ENCODE results near the gene PRND. TPM values are rescaled to one million over a fixed set of nuclear protein-coding genes. Genes with fewer than 3 reads are reported as not detected.

Gene PRND
- total and polyA plus RNA-seq, 2 of the 13 experiments (the other 11 are each of a cell fraction or from before 2014, with no cell fraction given), result not detected

DNA sequence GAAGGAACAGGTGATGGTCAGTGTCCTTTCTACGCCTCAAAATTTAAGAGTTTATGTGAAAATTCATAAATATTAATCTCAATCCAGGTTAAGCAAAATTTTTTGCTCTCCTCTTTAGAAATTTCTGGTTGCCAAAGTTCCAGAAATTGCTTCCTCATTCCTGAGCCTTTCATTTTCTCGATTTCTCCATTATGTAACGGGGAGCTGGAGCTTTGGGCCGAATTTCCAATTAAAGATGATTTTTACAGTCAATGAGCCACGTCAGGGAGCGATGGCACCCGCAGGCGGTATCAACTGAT, 35.8 kb upstream of the PRND start (continued):
- TF ChIP-seq, protein P1, sequence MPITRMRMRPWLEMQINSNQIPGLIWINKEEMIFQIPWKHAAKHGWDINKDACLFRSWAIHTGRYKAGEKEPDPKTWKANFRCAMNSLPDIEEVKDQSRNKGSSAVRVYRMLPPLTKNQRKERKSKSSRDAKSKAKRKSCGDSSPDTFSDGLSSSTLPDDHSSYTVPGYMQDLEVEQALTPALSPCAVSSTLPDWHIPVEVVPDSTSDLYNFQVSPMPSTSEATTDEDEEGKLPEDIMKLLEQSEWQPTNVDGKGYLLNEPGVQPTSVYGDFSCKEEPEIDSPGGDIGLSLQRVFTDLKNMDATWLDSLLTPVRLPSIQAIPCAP (CRISPR knock-in tag; IDR thresholded peaks at IDR 0.05; ENCODE audit: low read depth), result no peak
- TF ChIP-seq ZNF737 (CRISPR knock-in tag; IDR thresholded peaks at IDR 0.05; ENCODE audit: borderline replicate concordance), result no peak
- TF ChIP-seq, protein P2, sequence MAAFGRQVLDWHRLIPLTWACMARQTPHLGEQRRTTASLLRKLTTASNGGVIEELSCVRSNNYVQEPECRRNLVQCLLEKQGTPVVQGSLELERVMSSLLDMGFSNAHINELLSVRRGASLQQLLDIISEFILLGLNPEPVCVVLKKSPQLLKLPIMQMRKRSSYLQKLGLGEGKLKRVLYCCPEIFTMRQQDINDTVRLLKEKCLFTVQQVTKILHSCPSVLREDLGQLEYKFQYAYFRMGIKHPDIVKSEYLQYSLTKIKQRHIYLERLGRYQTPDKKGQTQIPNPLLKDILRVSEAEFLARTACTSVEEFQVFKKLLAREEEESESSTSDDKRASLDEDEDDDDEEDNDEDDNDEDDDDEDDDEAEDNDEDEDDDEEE (CRISPR knock-in tag; IDR thresholded peaks at IDR 0.05), result no peak
- TF ChIP-seq POLR2G (IDR thresholded peaks at IDR 0.05; ENCODE audit: low read depth, low read length), result peak; percentile 77; the same call in 1 of the 2 replicates
- TF ChIP-seq NFIC (IDR thresholded peaks at IDR 0.05; ENCODE audit: low read length), result no peak
- TF ChIP-seq KAT8 (CRISPR knock-in tag; IDR thresholded peaks at IDR 0.05), result no peak
- no peak for TF ChIP-seq ZMYM2 (CRISPR knock-in tag; IDR thresholded peaks at IDR 0.05)
- TF ChIP-seq, protein P3, sequence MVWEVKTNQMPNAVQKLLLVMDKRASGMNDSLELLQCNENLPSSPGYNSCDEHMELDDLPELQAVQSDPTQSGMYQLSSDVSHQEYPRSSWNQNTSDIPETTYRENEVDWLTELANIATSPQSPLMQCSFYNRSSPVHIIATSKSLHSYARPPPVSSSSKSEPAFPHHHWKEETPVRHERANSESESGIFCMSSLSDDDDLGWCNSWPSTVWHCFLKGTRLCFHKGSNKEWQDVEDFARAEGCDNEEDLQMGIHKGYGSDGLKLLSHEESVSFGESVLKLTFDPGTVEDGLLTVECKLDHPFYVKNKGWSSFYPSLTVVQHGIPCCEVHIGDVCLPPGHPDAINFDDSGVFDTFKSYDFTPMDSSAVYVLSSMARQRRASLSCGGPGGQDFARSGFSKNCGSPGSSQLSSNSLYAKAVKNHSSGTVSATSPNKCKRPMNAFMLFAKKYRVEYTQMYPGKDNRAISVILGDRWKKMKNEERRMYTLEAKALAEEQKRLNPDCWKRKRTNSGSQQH (CRISPR knock-in tag; IDR thresholded peaks at IDR 0.05; ENCODE audit: low read depth), result no peak
- no peak for TF ChIP-seq ZNF383 (CRISPR knock-in tag; IDR thresholded peaks at IDR 0.05; ENCODE audit: borderline replicate concordance)
- TF ChIP-seq, protein P4, sequence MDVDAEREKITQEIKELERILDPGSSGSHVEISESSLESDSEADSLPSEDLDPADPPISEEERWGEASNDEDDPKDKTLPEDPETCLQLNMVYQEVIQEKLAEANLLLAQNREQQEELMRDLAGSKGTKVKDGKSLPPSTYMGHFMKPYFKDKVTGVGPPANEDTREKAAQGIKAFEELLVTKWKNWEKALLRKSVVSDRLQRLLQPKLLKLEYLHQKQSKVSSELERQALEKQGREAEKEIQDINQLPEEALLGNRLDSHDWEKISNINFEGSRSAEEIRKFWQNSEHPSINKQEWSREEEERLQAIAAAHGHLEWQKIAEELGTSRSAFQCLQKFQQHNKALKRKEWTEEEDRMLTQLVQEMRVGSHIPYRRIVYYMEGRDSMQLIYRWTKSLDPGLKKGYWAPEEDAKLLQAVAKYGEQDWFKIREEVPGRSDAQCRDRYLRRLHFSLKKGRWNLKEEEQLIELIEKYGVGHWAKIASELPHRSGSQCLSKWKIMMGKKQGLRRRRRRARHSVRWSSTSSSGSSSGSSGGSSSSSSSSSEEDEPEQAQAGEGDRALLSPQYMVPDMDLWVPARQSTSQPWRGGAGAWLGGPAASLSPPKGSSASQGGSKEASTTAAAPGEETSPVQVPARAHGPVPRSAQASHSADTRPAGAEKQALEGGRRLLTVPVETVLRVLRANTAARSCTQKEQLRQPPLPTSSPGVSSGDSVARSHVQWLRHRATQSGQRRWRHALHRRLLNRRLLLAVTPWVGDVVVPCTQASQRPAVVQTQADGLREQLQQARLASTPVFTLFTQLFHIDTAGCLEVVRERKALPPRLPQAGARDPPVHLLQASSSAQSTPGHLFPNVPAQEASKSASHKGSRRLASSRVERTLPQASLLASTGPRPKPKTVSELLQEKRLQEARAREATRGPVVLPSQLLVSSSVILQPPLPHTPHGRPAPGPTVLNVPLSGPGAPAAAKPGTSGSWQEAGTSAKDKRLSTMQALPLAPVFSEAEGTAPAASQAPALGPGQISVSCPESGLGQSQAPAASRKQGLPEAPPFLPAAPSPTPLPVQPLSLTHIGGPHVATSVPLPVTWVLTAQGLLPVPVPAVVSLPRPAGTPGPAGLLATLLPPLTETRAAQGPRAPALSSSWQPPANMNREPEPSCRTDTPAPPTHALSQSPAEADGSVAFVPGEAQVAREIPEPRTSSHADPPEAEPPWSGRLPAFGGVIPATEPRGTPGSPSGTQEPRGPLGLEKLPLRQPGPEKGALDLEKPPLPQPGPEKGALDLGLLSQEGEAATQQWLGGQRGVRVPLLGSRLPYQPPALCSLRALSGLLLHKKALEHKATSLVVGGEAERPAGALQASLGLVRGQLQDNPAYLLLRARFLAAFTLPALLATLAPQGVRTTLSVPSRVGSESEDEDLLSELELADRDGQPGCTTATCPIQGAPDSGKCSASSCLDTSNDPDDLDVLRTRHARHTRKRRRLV (CRISPR knock-in tag; IDR thresholded peaks at IDR 0.05), result peak; percentile 59; the same call in 1 of the 2 replicates
- TF ChIP-seq GZF1 (CRISPR knock-in tag; IDR thresholded peaks at IDR 0.05), result no peak
- TF ChIP-seq CREB1 (IDR thresholded peaks at IDR 0.05), result no peak
- TF ChIP-seq CREB1 (CRISPR knock-in tag; IDR thresholded peaks at IDR 0.05), result no peak
- TF ChIP-seq, protein P5, sequence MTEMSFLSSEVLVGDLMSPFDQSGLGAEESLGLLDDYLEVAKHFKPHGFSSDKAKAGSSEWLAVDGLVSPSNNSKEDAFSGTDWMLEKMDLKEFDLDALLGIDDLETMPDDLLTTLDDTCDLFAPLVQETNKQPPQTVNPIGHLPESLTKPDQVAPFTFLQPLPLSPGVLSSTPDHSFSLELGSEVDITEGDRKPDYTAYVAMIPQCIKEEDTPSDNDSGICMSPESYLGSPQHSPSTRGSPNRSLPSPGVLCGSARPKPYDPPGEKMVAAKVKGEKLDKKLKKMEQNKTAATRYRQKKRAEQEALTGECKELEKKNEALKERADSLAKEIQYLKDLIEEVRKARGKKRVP (CRISPR knock-in tag; IDR thresholded peaks at IDR 0.05), result peak in 1 of 2 experiments; percentile 96; a peak in 2 of 4 replicates
- TF ChIP-seq CBX5 (CRISPR knock-in tag; IDR thresholded peaks at IDR 0.05; ENCODE audit: borderline replicate concordance), result no peak
- no peak for TF ChIP-seq GATAD2A (CRISPR knock-in tag; IDR thresholded peaks at IDR 0.05)
- TF ChIP-seq, protein P6, sequence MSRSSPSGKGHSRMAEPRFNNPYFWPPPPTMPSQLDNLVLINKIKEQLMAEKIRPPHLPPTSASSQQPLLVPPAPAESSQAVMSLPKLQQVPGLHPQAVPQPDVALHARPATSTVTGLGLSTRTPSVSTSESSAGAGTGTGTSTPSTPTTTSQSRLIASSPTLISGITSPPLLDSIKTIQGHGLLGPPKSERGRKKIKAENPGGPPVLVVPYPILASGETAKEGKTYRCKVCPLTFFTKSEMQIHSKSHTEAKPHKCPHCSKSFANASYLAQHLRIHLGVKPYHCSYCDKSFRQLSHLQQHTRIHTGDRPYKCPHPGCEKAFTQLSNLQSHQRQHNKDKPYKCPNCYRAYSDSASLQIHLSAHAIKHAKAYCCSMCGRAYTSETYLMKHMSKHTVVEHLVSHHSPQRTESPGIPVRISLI (CRISPR knock-in tag; IDR thresholded peaks at IDR 0.05; ENCODE audit: borderline replicate concordance), result no peak
- TF ChIP-seq ZBTB1 (CRISPR knock-in tag; IDR thresholded peaks at IDR 0.05; ENCODE audit: borderline replicate concordance), result no peak

All from HepG2 (cell line).